Activated naive CD4-positive, alpha-beta T cell treated with anti-CD3 and anti-CD28 coated beads, Interleukin-2, amount 50 U/mL, for 24 hours (primary cell): Measurements from ENCODE around the gene CBX2.

Experiments used
- H3K27ac Mint-ChIP-seq: one replicate; pipeline ENCODE4 v1.8.0; 2021; ENCODE audit warnings: mild to moderate bottlenecking, mixed read lengths
- H3K27me3 Mint-ChIP-seq: one replicate; pipeline ENCODE4 v1.8.0; 2021; ENCODE audit warnings: mixed read lengths
- H3K36me3 Mint-ChIP-seq: one replicate; pipeline ENCODE4 v1.8.0; 2021; ENCODE audit warnings: mixed read lengths
- H3K4me1 Mint-ChIP-seq: one replicate; pipeline ENCODE4 v1.8.0; 2021; ENCODE audit warnings: mixed read lengths
- H3K4me3 Mint-ChIP-seq: one replicate; pipeline ENCODE4 v1.8.0; 2021; ENCODE audit warnings: mild to moderate bottlenecking, mixed read lengths
- H3K9me3 Mint-ChIP-seq: one replicate; pipeline ENCODE4 v1.8.0; 2021; ENCODE audit warnings: mixed read lengths

The CBX2 gene

DNA sequence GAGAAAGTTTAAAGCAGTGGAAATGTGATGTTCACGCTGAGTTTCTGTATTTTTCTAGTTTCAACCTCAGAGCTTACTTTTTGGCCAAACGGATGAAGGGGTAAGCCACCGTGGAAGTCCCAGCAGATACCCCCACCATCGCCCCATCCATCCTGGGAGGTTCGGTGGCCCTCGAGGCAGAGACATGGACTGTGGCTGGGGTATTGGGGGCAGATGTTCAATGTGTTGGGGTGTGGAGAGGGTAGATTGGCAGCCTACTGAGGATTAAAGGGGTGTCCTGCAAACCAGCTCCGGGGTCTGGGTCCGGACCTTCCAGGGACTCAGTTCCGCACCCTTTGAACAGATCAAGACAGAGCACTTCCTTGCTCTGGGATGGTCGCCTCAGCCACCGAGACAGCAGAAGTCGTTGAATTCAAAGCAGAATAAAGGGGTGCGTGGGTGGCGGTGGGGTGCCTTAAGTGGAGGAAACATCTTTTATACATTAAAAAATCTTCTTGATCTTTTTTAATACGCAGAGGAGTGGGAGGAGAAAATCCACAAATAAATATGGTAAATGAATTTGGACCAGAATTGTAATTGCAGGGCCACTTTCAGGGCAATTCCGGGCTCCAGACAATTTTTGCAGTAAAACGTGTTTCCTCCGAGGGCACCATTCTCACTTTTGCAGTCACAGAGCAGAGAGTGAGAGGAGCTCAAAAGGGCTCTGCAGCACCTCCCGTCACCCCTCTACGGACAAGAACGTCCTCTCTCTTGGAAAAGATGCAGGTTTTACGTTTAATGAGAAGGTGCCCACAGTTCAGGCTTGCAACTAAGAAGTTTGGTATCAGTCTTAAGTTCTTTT is 27.1 kb downstream of the CBX2 start:
- Mint-ChIP-seq H3K27me3 (peaks cover 49% of the 10 kb centered on the region), H3K27ac (peak overlapping the region; percentile 85), H3K4me1 (peaks cover 36% of the 10 kb centered on the region), H3K4me3 (peak overlapping the region; percentile 69), H3K9me3 (no peaks in the 10 kb centered on the region), H3K36me3 (no peaks in the 10 kb centered on the region)

DNA sequence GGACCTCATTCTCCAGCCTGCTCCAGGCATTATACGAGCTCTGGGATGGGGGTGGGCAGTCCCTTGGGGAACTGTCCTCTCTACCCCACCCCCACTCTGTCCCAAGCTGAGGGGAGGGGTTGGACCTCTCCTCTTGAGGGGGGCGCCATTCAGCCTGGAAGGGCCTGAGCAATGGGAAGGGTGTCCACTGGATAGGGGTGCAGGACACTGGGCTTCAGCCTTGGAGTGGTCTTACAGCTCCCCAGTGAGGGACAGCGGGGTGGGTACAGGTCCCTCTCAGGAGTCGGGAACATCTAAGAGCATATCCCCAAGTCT is 28.5 kb downstream of the CBX2 start:
- no peaks in the 10 kb centered on the region for H3K9me3 Mint-ChIP-seq
- no peaks in the 10 kb centered on the region for H3K36me3 Mint-ChIP-seq
- H3K4me1 Mint-ChIP-seq, result peaks cover 36% of the 10 kb centered on the region
- H3K27me3 Mint-ChIP-seq, result peaks cover 48% of the 10 kb centered on the region
- peak overlapping the region; percentile 59 for H3K27ac Mint-ChIP-seq
- no peak overlapping the region for H3K4me3 Mint-ChIP-seq

DNA sequence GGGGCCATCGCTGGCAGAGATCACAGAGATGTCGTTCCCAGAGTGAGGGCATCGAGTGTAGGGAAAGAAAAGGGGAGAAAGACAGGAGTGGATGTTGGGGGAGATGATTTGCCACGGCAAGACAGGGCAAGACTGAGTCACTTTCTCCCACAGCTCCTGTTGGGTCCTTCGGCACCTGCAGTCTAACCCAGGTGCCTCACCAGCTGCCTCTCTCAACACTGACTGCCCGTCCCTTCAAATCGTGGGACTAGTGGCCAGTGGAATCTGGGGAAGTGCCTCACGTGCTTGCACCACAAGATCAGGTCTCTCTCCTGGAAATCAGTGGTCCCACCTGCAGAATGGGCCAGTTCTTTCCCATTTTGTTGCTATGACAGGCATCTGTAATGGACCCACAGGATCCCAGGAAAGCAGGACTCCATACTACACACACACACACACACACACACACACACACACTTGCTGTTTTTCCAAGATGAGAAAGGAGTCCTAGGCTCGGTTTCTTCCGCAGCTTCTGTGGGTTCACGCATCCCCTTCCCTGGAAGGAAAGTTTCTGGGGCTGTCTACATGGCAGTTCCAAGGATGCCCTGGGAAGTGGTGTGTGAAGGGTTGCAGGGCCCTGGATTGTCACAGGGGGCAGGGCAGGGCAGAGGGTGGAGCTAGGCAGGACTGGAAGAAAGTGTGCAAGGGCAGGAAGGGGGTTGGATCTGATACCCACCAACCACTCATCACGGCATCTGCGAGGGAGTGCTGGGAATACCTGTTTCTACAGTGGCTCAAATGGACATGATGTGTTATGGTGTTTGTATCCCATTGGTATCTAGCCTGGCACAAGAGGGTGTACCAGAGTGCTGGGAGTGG is 29.1 kb downstream of the CBX2 start:
- H3K27me3 Mint-ChIP-seq, result peaks cover 47% of the 10 kb centered on the region
- peaks cover 36% of the 10 kb centered on the region for H3K4me1 Mint-ChIP-seq
- H3K27ac Mint-ChIP-seq, result peak overlapping the region; percentile 59
- no peaks in the 10 kb centered on the region for H3K36me3 Mint-ChIP-seq
- no peaks in the 10 kb centered on the region for H3K9me3 Mint-ChIP-seq
- H3K4me3 Mint-ChIP-seq, result no peak overlapping the region

DNA sequence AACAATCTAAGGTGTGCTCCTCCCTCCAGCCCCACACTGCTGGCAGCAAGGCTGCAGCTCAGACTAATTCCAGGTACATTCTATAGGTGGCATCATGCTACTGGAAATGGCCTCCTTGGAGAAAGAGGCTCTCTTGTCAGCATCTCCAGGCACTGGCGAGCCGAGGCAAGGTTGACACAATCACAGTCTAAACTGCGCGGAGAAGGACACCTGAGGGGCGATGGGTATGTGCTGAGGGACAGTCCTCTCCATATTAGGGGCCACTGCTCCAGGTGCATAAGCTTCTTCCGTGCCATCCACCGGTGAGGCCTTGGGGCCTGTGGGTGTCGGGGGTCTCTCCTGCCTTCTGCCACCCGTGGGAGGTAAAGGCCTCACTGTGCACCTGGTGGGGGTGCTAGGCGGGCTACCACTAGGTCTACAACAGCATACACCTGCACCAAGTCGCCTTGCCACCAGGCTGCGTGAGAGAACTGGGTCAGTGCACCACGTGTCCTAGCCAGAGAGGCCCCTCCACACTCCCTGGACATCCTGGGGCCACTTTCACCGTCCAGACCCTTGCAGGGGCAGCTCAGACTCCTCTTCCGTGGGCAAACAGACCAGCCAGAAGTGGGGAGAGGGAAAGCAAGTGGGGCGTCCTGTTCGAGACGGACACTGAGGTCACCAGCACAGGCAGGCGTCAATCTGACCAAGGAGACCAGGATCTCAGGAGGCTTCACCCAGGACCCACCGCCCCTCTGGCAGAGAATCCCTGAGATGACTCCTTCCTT is 31.0 kb downstream of the CBX2 start:
- H3K9me3 Mint-ChIP-seq, result no peaks in the 10 kb centered on the region
- H3K36me3 Mint-ChIP-seq, result no peaks in the 10 kb centered on the region
- peak overlapping the region; percentile 26 for H3K4me3 Mint-ChIP-seq
- peaks cover 48% of the 10 kb centered on the region for H3K27me3 Mint-ChIP-seq
- peak overlapping the region; percentile 77 for H3K27ac Mint-ChIP-seq
- H3K4me1 Mint-ChIP-seq, result peaks cover 38% of the 10 kb centered on the region

DNA sequence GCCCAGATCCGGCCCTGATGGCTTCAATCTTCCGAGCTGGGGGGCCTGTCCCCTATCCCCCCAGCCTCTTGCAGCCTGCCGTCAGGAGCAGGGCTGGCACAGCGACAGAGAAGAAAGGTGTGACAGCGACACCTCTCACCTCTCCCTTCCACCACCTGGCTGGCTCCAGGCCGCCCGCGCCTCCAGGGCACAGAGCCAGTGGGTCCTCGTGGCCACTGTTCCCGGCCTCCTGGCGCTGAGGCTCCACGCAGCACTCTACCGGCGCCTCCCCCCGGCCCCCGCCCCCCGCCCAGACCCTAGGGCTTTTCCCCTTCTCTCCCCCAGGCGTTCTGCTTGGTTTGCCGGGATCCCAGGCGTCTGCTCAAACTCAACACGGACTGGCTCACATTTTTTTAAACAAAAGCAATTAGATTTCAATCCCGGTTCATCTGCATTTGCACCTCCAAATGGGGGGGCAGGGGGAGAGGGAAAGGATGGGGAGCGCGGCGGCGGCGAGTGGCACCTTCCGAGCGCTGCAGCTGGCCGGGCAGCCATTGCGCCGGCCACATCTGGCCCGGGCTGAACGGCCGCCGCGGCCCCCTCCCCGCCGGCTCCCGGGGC is 31.7 kb downstream of the CBX2 start:
- H3K4me1 Mint-ChIP-seq, result peaks cover 39% of the 10 kb centered on the region
- peak overlapping the region; percentile 42 for H3K4me3 Mint-ChIP-seq
- peaks cover 51% of the 10 kb centered on the region for H3K27me3 Mint-ChIP-seq

DNA sequence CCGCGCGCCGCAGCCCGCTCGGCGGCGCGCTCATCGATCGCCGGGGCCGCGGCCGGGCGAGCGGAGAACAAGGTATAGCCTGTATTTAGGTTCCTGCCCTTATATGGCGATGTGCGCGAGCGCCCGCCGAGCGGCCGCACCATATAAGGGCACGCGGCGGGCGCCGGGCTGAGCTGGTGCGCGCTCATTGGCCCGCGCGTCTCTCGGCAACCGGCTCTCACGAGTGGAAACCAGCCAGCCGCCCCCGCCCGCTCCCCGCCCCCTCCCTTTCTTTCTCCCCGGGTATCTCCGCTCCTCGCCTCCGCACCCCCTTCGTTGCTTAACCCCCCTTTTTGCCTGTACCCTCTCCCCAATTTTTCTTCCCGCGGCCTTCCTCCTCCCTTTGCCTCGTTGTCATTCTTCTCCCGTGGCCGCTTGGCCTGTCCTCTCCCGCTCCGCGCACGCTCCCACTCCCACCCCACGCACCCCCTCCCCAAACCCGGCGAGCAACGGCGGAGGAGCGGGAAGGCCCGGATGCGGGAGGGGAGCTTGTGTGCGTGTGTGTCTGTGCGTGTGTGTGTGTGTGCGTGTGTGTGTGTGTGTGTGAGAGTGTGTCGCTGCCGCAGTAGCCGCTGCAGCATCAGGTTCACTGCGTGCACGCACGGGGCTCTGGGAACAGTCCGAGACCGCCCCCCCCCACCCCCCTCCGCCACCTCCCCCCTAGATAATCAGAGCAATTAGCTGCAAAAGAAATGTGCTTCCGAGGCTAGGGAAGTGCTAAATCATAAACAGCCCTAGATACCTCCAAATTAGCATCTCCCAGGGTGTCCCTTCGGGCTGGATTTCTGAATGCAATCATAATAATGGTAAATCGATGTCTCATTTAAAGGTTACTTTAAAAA is 32.4 kb downstream of the CBX2 start:
- Mint-ChIP-seq H3K9me3 (no peaks in the 10 kb centered on the region), H3K27me3 (peaks cover 45% of the 10 kb centered on the region), H3K36me3 (peaks cover 3% of the 10 kb centered on the region), H3K4me3 (peak overlapping the region; percentile 76), H3K4me1 (peaks cover 32% of the 10 kb centered on the region), H3K27ac (no peak overlapping the region)

More for the DNA sequence above, 31.7 kb downstream of the CBX2 start:
- Mint-ChIP-seq H3K27ac (no peak overlapping the region), H3K36me3 (peaks cover 3% of the 10 kb centered on the region), H3K9me3 (no peaks in the 10 kb centered on the region)

DNA sequence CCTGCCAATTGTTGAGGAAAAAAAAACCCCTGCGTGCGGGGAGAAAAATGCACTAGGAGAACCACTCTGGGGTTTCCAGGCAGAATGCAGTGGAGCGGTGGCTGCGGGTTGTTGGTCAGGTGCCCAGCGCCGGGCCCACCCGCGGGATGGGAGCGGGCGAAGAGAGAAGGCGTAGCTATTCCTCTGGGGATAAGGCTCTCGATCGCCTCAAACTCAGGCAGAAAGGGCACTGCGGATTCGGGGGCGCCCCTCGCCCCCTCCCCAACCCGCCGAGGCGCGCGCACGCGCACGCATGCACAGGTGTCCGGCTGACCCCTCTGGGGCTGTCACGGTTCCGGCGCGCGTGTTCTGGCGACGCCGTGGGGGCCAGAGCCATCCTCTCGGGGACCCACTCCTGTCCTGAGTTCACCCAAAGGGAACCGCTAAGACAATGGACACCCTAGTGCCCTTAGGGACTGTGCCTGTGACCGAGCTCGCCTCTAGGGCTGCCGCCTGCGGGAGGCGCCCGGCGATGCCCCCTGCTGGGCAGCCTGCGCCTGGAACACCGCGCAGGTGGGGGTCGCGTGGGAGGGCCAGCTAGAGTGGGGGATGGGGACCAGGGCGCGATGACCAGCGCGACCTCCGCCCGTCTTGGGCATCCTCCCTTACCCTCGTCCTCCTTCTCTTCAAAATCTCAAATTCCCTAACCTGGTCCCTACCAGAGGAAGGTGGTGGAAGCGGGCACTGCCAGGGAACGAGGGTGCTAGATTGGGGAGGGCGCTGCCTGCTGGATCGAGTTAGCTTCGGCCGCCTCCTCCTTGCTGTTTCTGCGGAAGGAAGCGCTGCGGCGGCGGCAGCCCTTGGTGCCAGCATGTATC is 33.3 kb downstream of the CBX2 start:
- peaks cover 3% of the 10 kb centered on the region for H3K36me3 Mint-ChIP-seq
- H3K9me3 Mint-ChIP-seq, result no peaks in the 10 kb centered on the region
- H3K27me3 Mint-ChIP-seq, result peaks cover 43% of the 10 kb centered on the region
- H3K4me1 Mint-ChIP-seq, result peaks cover 32% of the 10 kb centered on the region
- H3K27ac Mint-ChIP-seq, result peak overlapping the region; percentile 30
- peak overlapping the region; percentile 76 for H3K4me3 Mint-ChIP-seq

DNA sequence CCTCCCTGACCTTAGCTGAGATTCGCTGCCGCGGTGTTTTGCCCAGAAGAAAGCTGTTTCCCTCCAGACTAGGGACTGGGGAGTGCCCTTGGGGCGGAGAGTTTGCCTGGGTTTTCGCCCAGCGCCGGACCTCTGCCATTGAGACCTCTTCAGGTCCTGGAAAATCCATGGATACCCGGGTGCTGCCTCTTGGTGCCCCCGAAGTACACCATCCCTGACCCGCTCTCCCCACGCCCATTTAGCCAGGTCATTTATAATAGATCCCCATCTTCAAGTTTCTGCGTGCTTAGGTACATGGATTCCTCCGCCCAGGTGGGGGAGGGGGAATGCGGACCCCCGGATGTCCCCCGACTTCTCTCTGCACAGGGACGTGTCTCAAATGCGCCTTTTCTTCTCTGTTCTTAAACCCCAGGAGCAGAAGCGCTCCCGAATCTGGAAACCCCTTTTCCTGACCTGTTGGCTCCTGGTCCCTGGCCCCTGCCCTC is 34.0 kb downstream of the CBX2 start:
- no peaks in the 10 kb centered on the region for H3K9me3 Mint-ChIP-seq
- H3K36me3 Mint-ChIP-seq, result peaks cover 3% of the 10 kb centered on the region
- H3K4me1 Mint-ChIP-seq, result peaks cover 33% of the 10 kb centered on the region
- H3K4me3 Mint-ChIP-seq, result peak overlapping the region; percentile 59
- H3K27me3 Mint-ChIP-seq, result peaks cover 41% of the 10 kb centered on the region
- H3K27ac Mint-ChIP-seq, result peak overlapping the region; percentile 30

DNA sequence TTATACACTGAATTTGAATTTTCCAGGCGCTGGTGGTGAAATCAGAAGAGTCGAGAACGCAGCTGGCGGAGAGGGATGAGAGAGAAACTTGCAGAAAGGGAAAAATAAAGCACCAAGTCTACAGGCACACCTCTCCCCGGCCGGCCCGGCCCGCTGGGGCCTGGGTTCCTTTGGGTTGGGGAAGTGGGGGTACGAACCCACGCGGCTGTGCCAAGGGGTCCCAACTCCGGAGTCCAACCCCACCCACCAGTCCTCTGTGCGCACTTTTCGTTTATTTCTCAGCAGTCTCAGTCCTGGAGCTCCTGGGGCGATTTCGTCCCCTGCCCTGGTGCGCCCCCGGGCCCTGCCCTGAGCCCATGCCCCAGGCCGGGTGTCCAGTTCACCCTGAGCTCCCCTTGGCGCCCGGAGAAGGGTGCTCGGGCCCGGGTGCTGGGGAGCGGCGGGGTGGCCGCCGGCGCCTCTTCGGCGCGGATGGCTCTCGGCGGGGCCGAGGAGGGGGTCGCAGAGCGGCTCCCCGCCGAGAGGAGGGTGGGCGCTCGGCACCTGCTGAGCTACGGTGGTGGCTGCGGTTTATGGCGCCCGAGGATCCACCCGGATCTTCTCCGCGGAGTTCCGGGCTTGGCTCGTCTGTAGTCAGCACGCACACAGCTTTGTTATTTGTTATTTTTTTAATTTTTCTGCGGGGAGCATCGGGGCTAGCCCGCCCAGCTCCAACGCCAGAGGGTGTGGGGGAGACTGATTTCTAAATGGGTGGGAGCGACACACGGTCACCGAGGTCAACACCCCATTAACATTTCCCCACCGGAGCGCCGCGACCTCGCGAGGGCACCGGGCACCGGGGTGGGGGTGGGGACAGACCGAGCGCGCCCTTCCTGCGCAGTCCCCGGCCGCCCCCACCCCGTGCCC is 34.7 kb downstream of the CBX2 start:
- peaks cover 33% of the 10 kb centered on the region for H3K4me1 Mint-ChIP-seq
- H3K9me3 Mint-ChIP-seq, result no peaks in the 10 kb centered on the region
- peak overlapping the region; percentile 77 for H3K4me3 Mint-ChIP-seq
- H3K27ac Mint-ChIP-seq, result no peak overlapping the region
- peaks cover 37% of the 10 kb centered on the region for H3K27me3 Mint-ChIP-seq
- H3K36me3 Mint-ChIP-seq, result peaks cover 3% of the 10 kb centered on the region

DNA sequence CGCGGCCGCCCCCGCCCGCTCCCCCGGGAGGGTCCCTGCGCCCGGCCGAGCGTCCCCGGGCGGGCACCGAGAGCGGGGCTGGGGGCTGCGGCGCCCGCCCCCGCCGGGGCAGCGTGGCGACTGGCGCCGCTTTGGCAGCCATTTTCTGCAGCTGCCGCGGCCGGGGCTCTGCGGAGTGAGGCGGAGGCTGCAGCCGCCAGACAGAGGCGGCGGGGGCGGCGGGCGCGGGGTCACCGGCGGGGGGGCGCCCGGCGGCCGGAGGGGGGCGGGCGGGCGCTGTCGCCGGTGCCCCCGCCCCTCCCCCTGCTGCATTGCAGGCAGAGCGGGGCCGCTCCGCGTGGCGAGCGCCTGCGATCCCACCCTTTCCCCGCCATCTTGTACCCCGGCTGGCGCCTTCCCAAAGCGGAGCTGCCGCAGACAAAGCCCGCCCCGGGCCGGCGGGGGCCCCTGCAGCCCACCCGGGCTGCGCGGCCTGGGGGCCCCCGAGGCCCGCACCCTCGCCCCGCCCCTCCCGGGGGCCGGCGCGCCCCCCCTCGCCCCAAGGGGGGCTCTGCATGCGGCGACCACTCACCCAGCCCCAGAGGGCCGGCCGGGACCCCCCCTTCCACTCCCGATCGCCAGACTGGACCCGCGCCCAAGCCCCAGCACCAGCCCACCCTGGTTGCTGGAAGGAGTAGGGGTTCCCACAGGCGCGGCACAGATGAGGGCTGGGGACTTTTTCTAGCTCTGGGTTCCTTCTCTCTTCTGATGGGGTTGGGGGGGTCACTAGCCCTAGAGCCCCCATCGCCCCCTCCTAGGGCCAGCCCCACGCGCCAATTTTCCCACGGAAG is 35.6 kb downstream of the CBX2 start:
- H3K4me3 Mint-ChIP-seq, result no peak overlapping the region
- H3K9me3 Mint-ChIP-seq, result no peaks in the 10 kb centered on the region
- H3K27ac Mint-ChIP-seq, result no peak overlapping the region
- peaks cover 3% of the 10 kb centered on the region for H3K36me3 Mint-ChIP-seq
- H3K27me3 Mint-ChIP-seq, result peaks cover 35% of the 10 kb centered on the region
- peaks cover 31% of the 10 kb centered on the region for H3K4me1 Mint-ChIP-seq

DNA sequence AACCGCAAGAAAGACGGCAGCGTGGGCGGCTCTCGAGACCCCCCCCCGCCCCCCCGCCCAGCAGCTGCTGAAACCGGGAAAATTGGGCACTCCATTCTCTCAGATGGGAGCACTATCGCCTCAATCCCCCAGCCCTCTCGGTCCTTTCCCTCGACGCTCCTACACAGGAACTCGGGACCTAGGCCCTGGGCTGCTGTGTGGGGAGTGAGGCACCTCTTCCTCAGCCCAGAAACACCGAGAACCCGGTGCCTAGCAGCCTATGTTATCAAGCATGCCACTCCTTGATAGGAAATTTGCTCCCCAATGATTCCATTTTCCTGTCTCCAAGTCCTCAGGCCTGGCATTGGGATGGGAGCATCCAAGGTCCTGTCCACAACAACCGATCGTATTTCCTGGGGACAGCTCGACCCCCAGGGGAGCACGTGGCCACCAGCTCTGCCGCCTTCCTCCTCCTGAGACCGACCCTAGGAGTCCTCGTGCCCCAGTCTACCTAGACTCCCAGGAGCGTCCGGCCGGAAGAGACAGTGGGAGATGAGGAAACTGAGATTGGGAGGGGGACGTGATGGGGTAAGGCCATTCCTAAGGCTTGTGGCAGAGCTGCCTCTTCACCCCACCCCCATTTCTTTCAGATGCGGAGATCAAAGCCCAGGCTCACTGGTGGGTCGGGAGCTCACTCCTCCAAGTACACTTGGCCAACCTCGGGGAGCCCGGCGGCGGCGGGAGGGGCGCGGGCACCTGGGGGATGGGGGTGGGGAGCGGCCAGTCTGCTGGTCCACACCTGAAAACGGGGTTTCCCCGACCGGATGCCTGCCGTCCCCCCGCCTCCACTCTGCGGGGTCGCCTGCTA is 36.4 kb downstream of the CBX2 start:
- Mint-ChIP-seq H3K9me3 (no peaks in the 10 kb centered on the region), H3K36me3 (peaks cover 3% of the 10 kb centered on the region), H3K27me3 (peaks cover 29% of the 10 kb centered on the region), H3K27ac (peak overlapping the region; percentile 65), H3K4me1 (peaks cover 24% of the 10 kb centered on the region), H3K4me3 (peak overlapping the region; percentile 66)
